ENCODE measurements around the gene PSMD12. TPM values are rescaled to one million over a fixed set of nuclear protein-coding genes. Genes with fewer than 3 reads are reported as not detected.
A peak's percentile ranks its signal among the peaks of the same experiment; 100 is the strongest.

Gene PSMD12
- 43.8 TPM for total RNA-seq
- long read RNA-seq, full-length matches to known transcripts: 37 of 43 reads
- long read RNA-seq, partial matches to known transcripts: 0 of 43 reads
- long read RNA-seq, other reads (novel, unspliced or antisense): 6 of 43 reads

- Histone ChIP-seq H3K27me3 (no peaks in the 10 kb centered on the region), H3K4me1 (peaks cover 28% of the 10 kb centered on the region), H3K9me3 (no peaks in the 10 kb centered on the region), H3K36me3 (peaks cover 12% of the 10 kb centered on the region), H3K4me3 (peak within 1 kb of the TSS; percentile 94), H3K27ac (peak within 1 kb of the TSS; percentile 98)
- ATAC-seq (peak; percentile 100), DNase-seq (peak; percentile 97)
- no peak for TF ChIP-seq CTCF (IDR thresholded peaks at IDR 0.05)
- intact Hi-C loops (cut with DNase I): no loop called here
Observed at GRCh38 chr17:67366193-67367157, at the start of gene PSMD12. TSS of gene PSMD12 (minus strand) at chr17:67366577. CDS start at chr17:67366519, 58 bp downstream.

GRCh38 chr17:67415291-67415690 is 48.9 kb upstream of the PSMD12 start:
- Histone ChIP-seq H3K27me3 (no peaks in the 10 kb centered on the region), H3K36me3 (no peaks in the 10 kb centered on the region), H3K4me3 (no peak overlapping the region), H3K27ac (no peak overlapping the region), H3K4me1 (peaks cover 11% of the 10 kb centered on the region), H3K9me3 (no peaks in the 10 kb centered on the region)
- no peak for ATAC-seq
- DNase-seq: no peak
- intact Hi-C loops (cut with DNase I): no loop called here
- TF ChIP-seq CTCF (IDR thresholded peaks at IDR 0.05): no peak

GRCh38 chr17:67414559-67414958 is 48.2 kb upstream of the PSMD12 start:
- Histone ChIP-seq H3K27ac (no peak overlapping the region), H3K4me3 (no peak overlapping the region), H3K36me3 (no peaks in the 10 kb centered on the region), H3K4me1 (peaks cover 11% of the 10 kb centered on the region), H3K27me3 (no peaks in the 10 kb centered on the region), H3K9me3 (no peaks in the 10 kb centered on the region)
- ATAC-seq (no peak), DNase-seq (no peak)
- TF ChIP-seq CTCF (IDR thresholded peaks at IDR 0.05): no peak
- intact Hi-C loops (cut with DNase I): no loop called here

GRCh38 chr17:67414130-67414529 is 47.8 kb upstream of the PSMD12 start:
- TF ChIP-seq CTCF (IDR thresholded peaks at IDR 0.05): no peak
- Histone ChIP-seq H3K27ac (no peak overlapping the region), H3K4me1 (peaks cover 11% of the 10 kb centered on the region), H3K4me3 (no peak overlapping the region), H3K27me3 (no peaks in the 10 kb centered on the region), H3K9me3 (no peaks in the 10 kb centered on the region), H3K36me3 (no peaks in the 10 kb centered on the region)
- intact Hi-C loops (cut with DNase I): no loop called here
- DNase-seq (no peak), ATAC-seq (no peak)

- Histone ChIP-seq H3K27me3 (no peaks in the 10 kb centered on the region), H3K4me3 (no peak overlapping the region), H3K4me1 (peaks cover 11% of the 10 kb centered on the region), H3K36me3 (no peaks in the 10 kb centered on the region), H3K9me3 (no peaks in the 10 kb centered on the region), H3K27ac (no peak overlapping the region)
- TF ChIP-seq CTCF (IDR thresholded peaks at IDR 0.05): no peak
- intact Hi-C loops (cut with DNase I): no loop called here
- no peak for ATAC-seq
- no peak for DNase-seq
Observed at GRCh38 chr17:67413388-67413787, 47.0 kb upstream of the PSMD12 start.

All from upper lobe of right lung (tissue), 1 donor.